ENCODE measurements around the gene CEP164.

DNA sequence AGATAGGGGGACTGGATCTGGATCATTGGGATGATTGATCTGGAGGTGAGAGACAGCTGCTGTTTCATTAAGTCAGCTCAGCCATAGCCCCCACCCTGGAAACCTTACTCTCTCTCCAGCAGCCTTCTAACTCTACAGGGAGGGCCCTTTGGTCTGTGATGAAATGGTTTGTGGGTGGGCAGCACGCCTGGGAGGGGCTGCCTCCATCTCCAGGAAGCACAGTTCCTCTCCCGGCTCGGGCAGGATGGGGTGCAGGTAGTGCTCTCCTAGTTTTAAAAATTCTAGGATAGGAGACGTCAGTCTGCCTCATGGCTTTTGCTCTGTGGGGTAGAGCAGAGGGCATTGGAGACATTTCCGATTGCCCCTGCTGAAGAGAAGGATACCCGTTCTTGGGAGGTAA is 89.7 kb downstream of the CEP164 start:
- TF ChIP-seq MAX (IDR thresholded peaks at IDR 0.05) (no peak), POLR2A (IDR thresholded peaks at IDR 0.05; ENCODE audit: borderline replicate concordance, extremely low read depth, insufficient read depth, insufficient read length) (no peak), CTCF (IDR thresholded peaks at IDR 0.05 in 2 of 3, conservative IDR thresholded peaks at IDR 0.05 in 1 of 3; ENCODE audit: borderline replicate concordance in 1 of 3, insufficient read depth in 1 of 3, low read depth in 2 of 3, low read length in 2 of 3) (no peak), RAD21 (IDR thresholded peaks at IDR 0.05; ENCODE audit: low read depth) (no peak), POLR2AphosphoS5 (IDR thresholded peaks at IDR 0.05; ENCODE audit: low read depth, low read length) (no peak), SIN3A (IDR thresholded peaks at IDR 0.05; ENCODE audit: low read depth) (no peak), ELF1 (IDR thresholded peaks at IDR 0.05; ENCODE audit: borderline replicate concordance, low read depth) (no peak), EZH2 (IDR thresholded peaks at IDR 0.05) (no peak), SP1 (IDR thresholded peaks at IDR 0.05; ENCODE audit: low read depth) (no peak), YY1 (IDR thresholded peaks at IDR 0.05; ENCODE audit: extremely low read depth, insufficient replicate concordance, low read depth, low read length) (no peak), EZH2phosphoT487 (IDR thresholded peaks at IDR 0.05; ENCODE audit: borderline replicate concordance) (no peak), JUND (IDR thresholded peaks at IDR 0.05) (no peak)
- TF ChIP-seq, protein P1, sequence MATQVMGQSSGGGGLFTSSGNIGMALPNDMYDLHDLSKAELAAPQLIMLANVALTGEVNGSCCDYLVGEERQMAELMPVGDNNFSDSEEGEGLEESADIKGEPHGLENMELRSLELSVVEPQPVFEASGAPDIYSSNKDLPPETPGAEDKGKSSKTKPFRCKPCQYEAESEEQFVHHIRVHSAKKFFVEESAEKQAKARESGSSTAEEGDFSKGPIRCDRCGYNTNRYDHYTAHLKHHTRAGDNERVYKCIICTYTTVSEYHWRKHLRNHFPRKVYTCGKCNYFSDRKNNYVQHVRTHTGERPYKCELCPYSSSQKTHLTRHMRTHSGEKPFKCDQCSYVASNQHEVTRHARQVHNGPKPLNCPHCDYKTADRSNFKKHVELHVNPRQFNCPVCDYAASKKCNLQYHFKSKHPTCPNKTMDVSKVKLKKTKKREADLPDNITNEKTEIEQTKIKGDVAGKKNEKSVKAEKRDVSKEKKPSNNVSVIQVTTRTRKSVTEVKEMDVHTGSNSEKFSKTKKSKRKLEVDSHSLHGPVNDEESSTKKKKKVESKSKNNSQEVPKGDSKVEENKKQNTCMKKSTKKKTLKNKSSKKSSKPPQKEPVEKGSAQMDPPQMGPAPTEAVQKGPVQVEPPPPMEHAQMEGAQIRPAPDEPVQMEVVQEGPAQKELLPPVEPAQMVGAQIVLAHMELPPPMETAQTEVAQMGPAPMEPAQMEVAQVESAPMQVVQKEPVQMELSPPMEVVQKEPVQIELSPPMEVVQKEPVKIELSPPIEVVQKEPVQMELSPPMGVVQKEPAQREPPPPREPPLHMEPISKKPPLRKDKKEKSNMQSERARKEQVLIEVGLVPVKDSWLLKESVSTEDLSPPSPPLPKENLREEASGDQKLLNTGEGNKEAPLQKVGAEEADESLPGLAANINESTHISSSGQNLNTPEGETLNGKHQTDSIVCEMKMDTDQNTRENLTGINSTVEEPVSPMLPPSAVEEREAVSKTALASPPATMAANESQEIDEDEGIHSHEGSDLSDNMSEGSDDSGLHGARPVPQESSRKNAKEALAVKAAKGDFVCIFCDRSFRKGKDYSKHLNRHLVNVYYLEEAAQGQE (IDR thresholded peaks at IDR 0.05; ENCODE audit: low read depth) = no peak
- TF ChIP-seq, protein P2, sequence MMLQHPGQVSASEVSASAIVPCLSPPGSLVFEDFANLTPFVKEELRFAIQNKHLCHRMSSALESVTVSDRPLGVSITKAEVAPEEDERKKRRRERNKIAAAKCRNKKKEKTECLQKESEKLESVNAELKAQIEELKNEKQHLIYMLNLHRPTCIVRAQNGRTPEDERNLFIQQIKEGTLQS (IDR thresholded peaks at IDR 0.05) = no peak
